Measurements from ENCODE around the gene CAMK2N2.

GRCh38 chr3:184223946-184224345 lies 37.4 kb downstream of the CAMK2N2 start:
- TF ChIP-seq TCF7L2 (IDR thresholded peaks at IDR 0.05; ENCODE audit: low read depth, low read length) (no peak), POLR2AphosphoS5 (IDR thresholded peaks at IDR 0.05; ENCODE audit: low read depth, low read length) (no peak)
- TF ChIP-seq, protein P1, sequence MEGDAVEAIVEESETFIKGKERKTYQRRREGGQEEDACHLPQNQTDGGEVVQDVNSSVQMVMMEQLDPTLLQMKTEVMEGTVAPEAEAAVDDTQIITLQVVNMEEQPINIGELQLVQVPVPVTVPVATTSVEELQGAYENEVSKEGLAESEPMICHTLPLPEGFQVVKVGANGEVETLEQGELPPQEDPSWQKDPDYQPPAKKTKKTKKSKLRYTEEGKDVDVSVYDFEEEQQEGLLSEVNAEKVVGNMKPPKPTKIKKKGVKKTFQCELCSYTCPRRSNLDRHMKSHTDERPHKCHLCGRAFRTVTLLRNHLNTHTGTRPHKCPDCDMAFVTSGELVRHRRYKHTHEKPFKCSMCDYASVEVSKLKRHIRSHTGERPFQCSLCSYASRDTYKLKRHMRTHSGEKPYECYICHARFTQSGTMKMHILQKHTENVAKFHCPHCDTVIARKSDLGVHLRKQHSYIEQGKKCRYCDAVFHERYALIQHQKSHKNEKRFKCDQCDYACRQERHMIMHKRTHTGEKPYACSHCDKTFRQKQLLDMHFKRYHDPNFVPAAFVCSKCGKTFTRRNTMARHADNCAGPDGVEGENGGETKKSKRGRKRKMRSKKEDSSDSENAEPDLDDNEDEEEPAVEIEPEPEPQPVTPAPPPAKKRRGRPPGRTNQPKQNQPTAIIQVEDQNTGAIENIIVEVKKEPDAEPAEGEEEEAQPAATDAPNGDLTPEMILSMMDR (IDR thresholded peaks at IDR 0.05): no peak
